Forelimb muscle (tissue), 1 donor: ENCODE measurements around the gene RBM15. TPM values are rescaled to one million over a fixed set of nuclear protein-coding genes. Genes with fewer than 3 reads are reported as not detected.

Experiments used
- DNase-seq: peaks from one replicate; pipeline ENCODE4 v3.0.0-alpha.2; 2013; ENCODE audit warnings: low read depth
- polyA plus RNA-seq: library from polyadenylated mRNA; unstranded; fragments of 120-200 nt; gene quantifications from one replicate; pipeline ENCODE4 v1.2.1, GENCODE V29; 2013; ENCODE audit not compliant: insufficient read length

The RBM15 gene
- polyA plus RNA-seq, 1 donor, result 8.6 TPM

- DNase-seq, result no peak
Observed at GRCh38 chr1:110321045-110321444, 18.1 kb upstream of the RBM15 start.

- DNase-seq, result no peak
Observed at GRCh38 chr1:110321846-110322245, 17.3 kb upstream of the RBM15 start.

- DNase-seq, result no peak
Observed at GRCh38 chr1:110324667-110325066, 14.5 kb upstream of the RBM15 start.

GRCh38 chr1:110326826-110327225 lies 12.4 kb upstream of the RBM15 start:
- no peak for DNase-seq

DNA sequence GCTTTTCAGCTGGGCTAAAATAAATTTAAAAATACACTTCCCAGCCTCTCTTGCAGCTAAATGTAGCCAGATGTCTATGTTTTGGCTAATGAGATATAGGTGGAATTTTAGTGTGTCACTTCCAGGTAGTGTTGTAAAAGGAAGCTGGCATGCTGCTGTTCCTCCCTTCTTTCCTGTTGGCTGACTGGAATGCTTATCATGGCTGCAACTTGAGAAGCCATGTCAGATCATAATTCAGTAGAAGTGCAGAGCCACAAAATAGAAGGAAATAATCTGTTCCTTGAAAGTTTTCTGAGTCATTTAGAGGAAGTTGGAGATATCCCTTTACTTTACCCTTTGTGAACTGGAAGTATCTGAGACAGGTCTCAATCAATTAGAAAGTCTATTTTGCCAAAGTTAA lies 10.9 kb upstream of the RBM15 start:
- DNase-seq, result no peak

- no peak for DNase-seq
Observed at GRCh38 chr1:110328700-110329099, 10.5 kb upstream of the RBM15 start.

DNA sequence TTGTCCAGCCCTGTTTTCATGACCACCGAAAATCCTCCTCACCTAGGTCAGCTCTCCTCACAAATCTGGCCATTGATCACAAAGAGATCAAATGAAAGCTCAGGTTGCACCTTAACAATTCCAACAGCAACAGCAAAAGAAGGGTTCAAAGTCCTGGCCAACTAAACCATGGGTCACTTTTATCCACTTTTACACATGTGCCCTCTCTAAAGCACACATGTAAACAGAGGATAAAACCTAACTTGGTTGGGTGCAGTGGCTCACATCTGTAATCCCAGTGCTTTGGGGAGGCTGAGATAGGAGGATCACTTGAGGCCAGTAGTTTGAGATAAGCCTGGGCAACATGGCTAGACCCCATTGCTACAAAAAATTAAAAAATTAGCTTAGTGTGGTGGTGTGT lies 3.9 kb upstream of the RBM15 start:
- DNase-seq, result no peak

DNA sequence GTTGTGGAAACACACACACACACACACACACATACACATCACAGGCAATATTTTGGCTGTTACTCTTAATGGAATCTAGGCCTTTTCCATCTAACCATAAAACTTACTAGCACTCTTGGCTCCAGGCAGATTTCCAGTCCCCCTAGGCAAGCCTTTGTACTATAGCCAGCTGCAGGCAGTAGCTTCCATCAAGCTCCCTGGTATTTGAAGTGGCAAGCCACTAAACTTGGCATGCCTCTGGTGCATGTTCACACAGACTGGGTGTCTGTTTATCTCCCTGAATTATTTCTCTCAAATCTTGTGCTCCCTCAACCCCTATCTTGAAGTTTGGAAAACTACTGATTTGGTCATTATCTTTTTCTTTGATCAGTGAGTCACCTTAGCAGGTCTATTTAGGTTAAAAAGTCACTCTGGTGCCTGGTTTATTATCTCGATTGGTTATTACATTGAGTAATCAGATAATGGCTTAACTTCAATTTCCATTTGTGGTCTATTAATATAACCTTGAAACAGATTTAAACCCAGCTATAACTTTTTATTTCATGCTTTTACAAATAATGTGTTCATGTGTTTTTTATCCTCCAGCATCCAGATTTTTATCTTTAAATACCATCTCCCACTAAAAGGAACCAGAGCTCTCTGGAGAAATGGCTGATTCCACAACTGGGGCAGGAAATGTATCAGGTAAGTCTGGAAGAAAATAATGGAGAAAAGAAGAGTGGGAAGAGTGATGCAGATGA lies 2.7 kb upstream of the RBM15 start:
- no peak for DNase-seq

DNA sequence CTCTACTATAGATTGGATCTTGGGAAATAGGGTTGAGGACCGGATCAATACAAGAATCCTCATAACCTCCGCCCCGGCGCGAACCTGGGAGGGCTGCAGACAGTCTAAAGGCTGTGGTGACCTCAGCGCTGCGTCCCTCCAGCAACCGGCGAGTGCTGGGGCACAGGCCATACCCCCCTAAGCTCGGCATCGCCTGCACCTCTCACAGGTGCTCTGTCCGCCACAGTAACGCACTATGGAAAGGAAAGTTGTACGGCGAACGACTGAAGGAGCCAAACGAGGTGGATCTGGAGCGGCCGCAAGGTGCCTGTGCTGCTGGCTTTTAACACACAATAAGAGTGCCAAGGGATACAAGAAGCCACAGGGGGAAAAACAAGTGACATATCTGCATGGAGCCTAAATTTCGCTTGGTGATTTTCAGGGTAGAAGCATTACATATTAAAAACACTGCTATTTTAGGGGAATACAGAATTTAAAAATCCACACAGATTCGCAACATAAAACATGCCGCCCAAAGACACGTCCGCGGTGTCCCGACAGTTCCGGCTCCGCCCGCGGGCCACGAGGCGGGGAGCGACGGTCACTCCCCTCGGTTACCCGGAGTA lies 1.4 kb upstream of the RBM15 start:
- DNase-seq, result no peak

- peak; percentile 65 for DNase-seq
Observed at GRCh38 chr1:110338309-110338885, 780 bp upstream of the RBM15 start.

DNA sequence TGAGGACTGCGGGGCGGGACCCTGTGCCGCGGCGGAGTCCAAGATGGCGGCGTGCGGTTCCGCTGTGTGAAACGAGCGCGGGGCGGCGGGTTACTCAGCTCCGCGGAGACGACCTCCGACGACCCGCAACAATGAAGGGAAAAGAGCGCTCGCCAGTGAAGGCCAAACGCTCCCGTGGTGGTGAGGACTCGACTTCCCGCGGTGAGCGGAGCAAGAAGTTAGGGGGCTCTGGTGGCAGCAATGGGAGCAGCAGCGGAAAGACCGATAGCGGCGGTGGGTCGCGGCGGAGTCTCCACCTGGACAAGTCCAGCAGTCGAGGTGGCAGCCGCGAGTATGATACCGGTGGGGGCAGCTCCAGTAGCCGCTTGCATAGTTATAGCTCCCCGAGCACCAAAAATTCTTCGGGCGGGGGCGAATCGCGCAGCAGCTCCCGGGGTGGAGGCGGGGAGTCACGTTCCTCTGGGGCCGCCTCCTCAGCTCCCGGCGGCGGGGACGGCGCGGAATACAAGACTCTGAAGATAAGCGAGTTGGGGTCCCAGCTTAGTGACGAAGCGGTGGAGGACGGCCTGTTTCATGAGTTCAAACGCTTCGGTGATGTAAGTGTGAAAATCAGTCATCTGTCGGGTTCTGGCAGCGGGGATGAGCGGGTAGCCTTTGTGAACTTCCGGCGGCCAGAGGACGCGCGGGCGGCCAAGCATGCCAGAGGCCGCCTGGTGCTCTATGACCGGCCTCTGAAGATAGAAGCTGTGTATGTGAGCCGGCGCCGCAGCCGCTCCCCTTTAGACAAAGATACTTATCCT lies 430 bp downstream of the RBM15 start:
- DNase-seq, result no peak

GRCh38 chr1:110340207-110340468 lies 961 bp downstream of the RBM15 start:
- no peak for DNase-seq

DNA sequence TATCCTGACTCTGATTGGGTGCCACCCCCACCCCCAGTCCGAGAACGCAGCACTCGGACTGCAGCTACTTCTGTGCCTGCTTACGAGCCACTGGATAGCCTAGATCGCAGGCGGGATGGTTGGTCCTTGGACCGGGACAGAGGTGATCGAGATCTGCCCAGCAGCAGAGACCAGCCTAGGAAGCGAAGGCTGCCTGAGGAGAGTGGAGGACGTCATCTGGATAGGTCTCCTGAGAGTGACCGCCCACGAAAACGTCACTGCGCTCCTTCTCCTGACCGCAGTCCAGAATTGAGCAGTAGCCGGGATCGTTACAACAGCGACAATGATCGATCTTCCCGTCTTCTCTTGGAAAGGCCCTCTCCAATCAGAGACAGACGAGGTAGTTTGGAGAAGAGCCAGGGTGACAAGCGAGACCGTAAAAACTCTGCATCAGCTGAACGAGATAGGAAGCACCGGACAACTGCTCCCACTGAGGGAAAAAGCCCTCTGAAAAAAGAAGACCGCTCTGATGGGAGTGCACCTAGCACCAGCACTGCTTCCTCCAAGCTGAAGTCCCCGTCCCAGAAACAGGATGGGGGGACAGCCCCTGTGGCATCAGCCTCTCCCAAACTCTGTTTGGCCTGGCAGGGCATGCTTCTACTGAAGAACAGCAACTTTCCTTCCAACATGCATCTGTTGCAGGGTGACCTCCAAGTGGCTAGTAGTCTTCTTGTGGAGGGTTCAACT lies 2.1 kb downstream of the RBM15 start:
- no peak for DNase-seq

DNA sequence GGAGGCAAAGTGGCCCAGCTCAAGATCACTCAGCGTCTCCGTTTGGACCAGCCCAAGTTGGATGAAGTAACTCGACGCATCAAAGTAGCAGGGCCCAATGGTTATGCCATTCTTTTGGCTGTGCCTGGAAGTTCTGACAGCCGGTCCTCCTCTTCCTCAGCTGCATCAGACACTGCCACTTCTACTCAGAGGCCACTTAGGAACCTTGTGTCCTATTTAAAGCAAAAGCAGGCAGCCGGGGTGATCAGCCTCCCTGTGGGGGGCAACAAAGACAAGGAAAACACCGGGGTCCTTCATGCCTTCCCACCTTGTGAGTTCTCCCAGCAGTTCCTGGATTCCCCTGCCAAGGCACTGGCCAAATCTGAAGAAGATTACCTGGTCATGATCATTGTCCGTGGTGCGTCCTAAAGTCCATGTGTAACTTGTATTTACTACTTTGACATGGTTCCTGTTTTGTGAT lies 2.7 kb downstream of the RBM15 start:
- no peak for DNase-seq

DNA sequence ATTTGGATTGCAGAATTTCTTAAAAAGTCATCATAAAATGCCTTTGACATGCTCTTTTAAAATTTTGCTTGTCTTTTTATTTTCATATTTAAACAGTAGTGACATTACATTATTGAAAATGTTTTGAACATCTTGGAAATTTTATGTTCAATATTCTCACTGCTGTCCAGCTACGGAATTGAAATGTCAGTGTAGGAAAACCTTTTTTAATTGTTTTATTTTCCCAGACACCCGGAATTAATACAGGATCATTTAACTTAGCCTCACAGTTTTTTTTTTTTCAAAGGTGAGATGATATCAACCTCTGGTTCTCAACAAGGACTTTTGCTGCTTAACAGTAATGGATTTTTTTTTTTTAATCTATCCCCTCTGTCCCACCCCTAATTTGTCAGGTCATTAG lies 4.1 kb downstream of the RBM15 start:
- no peak for DNase-seq

GRCh38 chr1:110344152-110344551 lies 5.0 kb downstream of the RBM15 start:
- no peak for DNase-seq

DNA sequence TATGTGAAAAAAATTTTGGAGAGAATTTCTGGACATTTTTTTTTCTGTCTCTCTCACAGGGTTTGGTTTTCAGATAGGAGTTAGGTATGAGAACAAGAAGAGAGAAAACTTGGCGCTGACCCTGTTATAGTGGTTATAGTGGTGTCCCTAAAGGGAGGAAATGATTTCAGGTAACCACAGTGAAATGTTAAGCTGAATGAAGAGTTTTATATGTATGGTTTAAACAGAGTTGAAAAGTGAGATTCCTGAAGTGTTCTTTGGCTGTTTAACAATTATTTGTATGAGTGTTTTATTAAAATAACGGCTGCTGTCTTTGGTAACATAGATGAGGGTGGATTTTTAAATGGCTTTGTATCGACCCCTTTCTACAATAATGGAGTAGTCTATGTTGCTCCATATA lies 6.3 kb downstream of the RBM15 start:
- DNase-seq, result no peak

- no peak for DNase-seq
Observed at GRCh38 chr1:110346690-110347089, 7.5 kb downstream of the RBM15 start.

GRCh38 chr1:110347182-110347893 lies 8.2 kb downstream of the RBM15 start:
- no peak for DNase-seq

GRCh38 chr1:110348050-110348449 lies 8.9 kb downstream of the RBM15 start:
- no peak for DNase-seq

GRCh38 chr1:110348771-110349170 lies 9.6 kb downstream of the RBM15 start:
- no peak for DNase-seq
